Testis (tissue), 3 donors: ENCODE results near the gene PIGP. TPM values are rescaled to one million over a fixed set of nuclear protein-coding genes. Genes with fewer than 3 reads are reported as not detected.

ENCODE experiments used
- DNase-seq: peaks from one replicate; pipeline ENCODE4 v3.0.0-alpha.2; 2019
- H3K27ac ChIP-seq, 2 donors: fragments of 200-600 bp; sonication (generic); one replicate each; pipeline ENCODE4 v1.5.1; 2019
- H3K27me3 ChIP-seq: fragments of 200-600 bp; sonication (generic); one replicate; pipeline ENCODE4 v1.5.1; 2019
- H3K36me3 ChIP-seq: fragments of 200-600 bp; sonication (generic); one replicate; pipeline ENCODE4 v1.5.1; 2017; ENCODE audit warnings: low read depth; ENCODE audit errors: missing control alignments
- H3K4me1 ChIP-seq: fragments of 200-600 bp; sonication (generic); one replicate; pipeline ENCODE4 v1.5.1; 2019
- H3K4me3 ChIP-seq, 2 donors: fragments of 200-600 bp; sonication (generic); one replicate each; pipeline ENCODE4 v1.5.1; 2017 to 2019
- H3K9me3 ChIP-seq: fragments of 200-600 bp; sonication (generic); one replicate; pipeline ENCODE4 v1.5.1; 2017
- POLR2A ChIP-seq: fragments of 450-650 bp; IDR thresholded peaks from one replicate; pipeline ENCODE4 v1.6.1; 2017; ENCODE audit warnings: antibody characterized with exemption, mild to moderate bottlenecking, moderate library complexity
- WGBS, 2 donors: methylation state at CpG; one replicate each; pipeline ENCODE4 v1.1.5; 2018; 5-methylcytosine and 5-hydroxymethylcytosine counted together
- intact Hi-C: fragments of 100-400 bp; cut with DNase I; formaldehyde crosslinking; loops from one replicate; pipeline ENCODE4 v1.15.1; 2023; ENCODE audit warnings: low total_unique reads
- polyA plus RNA-seq: library from polyadenylated mRNA; stranded (reverse); fragments of 350-450 nt; fragmentation: Illumina TruSeq; extraction: RNeasy Lipid Tissue Mini Kit (QIAGEN cat#74804); gene quantifications from one replicate; pipeline ENCODE4 v1.2.3, GENCODE V29; 2014; ENCODE audit warnings: low read depth, low replicate concordance; ENCODE audit not compliant: insufficient read depth
- total RNA-seq, 2 donors: library from RNA; depleted of rRNA; stranded (reverse); fragments of >200 nt; gene quantifications; one replicate each; pipeline ENCODE4 v1.2.3, GENCODE V29; 2016
- TF ChIP-seq, protein P1 (sequence below), 3 experiments: fragments of 450-650 bp in 2 of 3; fragments of 200-600 bp in 1 of 3; sonication (generic) in 1 of 3; IDR thresholded peaks; one replicate each; pipeline ENCODE4 v1.5.1; 2016 to 2019; ENCODE audit warnings: antibody characterized with exemption in 3 of 3, mild to moderate bottlenecking in 2 of 3, moderate library complexity in 1 of 3

Gene PIGP
- total and polyA plus RNA-seq, 3 donors from 2014 or later: 38.0 to 96.2 (median 44.9) TPM

DNA sequence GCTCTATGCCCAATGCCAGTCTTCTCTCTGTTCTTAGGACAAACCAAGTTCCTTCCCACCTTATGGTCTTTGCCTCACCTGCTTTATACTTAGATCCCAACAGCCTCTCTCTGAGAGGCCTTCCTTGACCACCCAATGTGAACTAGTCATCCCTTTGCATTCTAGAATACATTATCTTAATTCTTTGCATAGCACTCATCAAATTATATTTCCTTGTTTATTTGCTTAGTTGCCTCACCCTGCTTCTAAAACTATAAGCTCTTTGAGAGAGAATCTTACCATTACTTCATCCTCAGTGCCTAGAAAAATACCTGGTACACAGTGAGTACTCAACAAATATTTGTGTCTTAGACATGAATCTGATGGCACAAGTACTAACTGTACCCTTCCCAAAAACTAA lies 8.0 kb downstream of the PIGP start:
- Histone ChIP-seq H3K4me3 (no peak overlapping the region), H3K27ac (no peak overlapping the region), H3K4me1 (no peaks in the 10 kb centered on the region), H3K9me3 (no peaks in the 10 kb centered on the region), H3K36me3 (no peaks in the 10 kb centered on the region), H3K27me3 (no peaks in the 10 kb centered on the region)
- TF ChIP-seq, protein P1, sequence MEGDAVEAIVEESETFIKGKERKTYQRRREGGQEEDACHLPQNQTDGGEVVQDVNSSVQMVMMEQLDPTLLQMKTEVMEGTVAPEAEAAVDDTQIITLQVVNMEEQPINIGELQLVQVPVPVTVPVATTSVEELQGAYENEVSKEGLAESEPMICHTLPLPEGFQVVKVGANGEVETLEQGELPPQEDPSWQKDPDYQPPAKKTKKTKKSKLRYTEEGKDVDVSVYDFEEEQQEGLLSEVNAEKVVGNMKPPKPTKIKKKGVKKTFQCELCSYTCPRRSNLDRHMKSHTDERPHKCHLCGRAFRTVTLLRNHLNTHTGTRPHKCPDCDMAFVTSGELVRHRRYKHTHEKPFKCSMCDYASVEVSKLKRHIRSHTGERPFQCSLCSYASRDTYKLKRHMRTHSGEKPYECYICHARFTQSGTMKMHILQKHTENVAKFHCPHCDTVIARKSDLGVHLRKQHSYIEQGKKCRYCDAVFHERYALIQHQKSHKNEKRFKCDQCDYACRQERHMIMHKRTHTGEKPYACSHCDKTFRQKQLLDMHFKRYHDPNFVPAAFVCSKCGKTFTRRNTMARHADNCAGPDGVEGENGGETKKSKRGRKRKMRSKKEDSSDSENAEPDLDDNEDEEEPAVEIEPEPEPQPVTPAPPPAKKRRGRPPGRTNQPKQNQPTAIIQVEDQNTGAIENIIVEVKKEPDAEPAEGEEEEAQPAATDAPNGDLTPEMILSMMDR (IDR thresholded peaks at IDR 0.05): no peak
- TF ChIP-seq POLR2A: no peak
- intact Hi-C loops: no loop called here
- DNase-seq: no peak

DNA sequence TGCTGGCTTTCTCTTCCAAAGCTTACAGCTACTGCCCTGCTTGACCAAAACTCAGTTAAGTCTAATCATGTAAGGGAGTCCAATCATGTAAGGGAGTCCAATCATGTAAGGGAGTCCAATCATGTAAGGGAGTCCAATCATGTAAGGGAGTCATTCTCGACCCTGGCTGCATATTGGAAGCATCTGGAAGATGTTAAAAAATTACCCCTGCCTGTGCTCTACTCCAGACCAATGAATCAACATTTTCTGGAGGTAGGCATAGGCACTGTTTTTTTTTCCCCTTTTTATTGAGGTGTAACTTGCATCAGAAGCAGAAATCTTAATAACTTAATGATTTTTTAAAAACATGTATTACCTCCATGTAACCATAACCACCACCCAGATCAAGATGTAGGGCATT lies 9.4 kb downstream of the PIGP start:
- no peaks in the 10 kb centered on the region for H3K27me3 ChIP-seq
- no peak for DNase-seq
- H3K4me1 ChIP-seq: no peaks in the 10 kb centered on the region
- no peaks in the 10 kb centered on the region for H3K9me3 ChIP-seq
- H3K27ac ChIP-seq: no peak overlapping the region
- TF ChIP-seq POLR2A: no peak
- H3K36me3 ChIP-seq: no peaks in the 10 kb centered on the region
- intact Hi-C loops: no loop called here
- H3K4me3 ChIP-seq: no peak overlapping the region
- whole genome bisulfite sequencing, 2 donors: 72 to 73% methylated on average over 1 of the region's 1 CpG

DNA sequence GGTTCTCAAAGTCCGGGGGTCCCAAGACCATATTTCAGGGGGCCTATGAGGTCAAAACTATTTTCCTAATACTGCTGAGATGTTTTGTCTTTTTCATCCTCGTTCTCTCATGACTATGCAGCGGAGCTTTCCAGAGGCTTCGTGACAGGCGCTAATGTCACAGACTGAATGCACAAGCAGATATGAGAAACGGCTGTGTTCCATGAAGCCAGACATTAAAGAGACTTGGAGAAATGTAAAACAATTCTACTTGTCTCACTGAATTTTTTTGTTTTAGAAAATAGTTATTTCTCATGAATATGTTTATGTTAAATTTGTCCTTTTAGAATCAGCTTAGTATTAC lies 10.3 kb downstream of the PIGP start:
- no peaks in the 10 kb centered on the region for H3K4me1 ChIP-seq
- no peaks in the 10 kb centered on the region for H3K27me3 ChIP-seq
- 86 to 89% methylated on average over 6 of the region's 6 CpGs for WGBS, 2 donors
- no peaks in the 10 kb centered on the region for H3K9me3 ChIP-seq
- TF ChIP-seq, protein P1 (IDR thresholded peaks at IDR 0.05): no peak
- no peak for TF ChIP-seq POLR2A
- no peak overlapping the region for H3K4me3 ChIP-seq
- intact Hi-C loops: no loop called here
- no peak overlapping the region for H3K27ac ChIP-seq
- no peak for DNase-seq
- H3K36me3 ChIP-seq: no peaks in the 10 kb centered on the region

DNA sequence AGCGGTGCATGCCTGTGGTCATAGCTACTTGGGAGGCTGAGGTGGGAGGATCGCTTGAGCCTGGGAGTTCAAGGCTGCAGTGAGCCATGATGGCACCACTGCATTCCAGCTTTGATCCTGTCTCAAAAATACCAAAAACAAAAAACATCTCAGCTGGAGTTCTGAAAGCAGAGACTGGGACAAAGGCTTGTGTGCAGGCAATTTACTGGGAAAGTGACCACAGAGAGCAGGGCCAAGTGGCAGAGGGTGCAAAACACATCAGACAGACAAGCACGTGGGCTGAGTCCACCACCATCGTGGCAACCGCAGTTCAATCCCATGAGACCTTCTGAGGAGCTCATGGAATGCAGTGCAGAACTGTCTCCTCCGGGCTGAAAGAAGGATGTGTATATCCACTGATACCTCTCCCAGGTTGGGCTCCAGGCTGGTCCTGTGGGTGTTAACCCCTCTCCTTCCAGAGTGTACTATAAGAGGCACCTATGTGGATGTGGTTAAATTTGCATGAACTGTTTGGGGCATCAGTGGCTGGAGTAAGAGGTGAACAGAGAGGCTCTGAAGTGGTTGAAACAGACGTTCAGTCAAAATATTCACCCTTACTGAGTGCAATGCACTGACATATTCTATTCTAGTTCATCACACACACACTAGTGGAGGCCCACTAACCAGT lies 10.8 kb downstream of the PIGP start:
- DNase-seq: no peak

DNA sequence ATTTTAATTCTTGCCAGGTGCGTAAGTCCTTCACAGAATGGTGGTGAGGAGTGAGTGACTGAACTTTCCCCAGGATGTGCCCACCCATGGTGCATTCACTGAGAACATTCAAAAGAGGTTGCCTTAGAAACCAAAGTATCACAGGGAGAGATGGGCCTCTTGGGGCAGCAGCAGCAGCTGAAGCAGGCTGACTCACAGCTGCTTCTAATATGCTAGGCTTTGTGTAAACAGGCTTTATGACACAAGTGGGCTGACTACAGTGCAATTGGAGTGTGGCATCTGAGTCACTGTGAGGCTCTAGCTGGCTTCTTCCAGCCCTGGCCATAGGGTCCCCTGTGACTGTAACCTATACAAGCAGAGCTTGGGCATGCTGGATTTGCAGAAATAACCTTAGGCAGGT lies 12.6 kb downstream of the PIGP start:
- DNase-seq: peak; percentile 51

More for the DNA sequence above, 10.8 kb downstream of the PIGP start:
- Histone ChIP-seq H3K27ac (no peak overlapping the region), H3K36me3 (no peaks in the 10 kb centered on the region), H3K9me3 (no peaks in the 10 kb centered on the region), H3K4me1 (no peaks in the 10 kb centered on the region), H3K27me3 (no peaks in the 10 kb centered on the region), H3K4me3 (no peak overlapping the region)
- intact Hi-C loops: no loop called here
- TF ChIP-seq POLR2A: no peak
- TF ChIP-seq, protein P1 (IDR thresholded peaks at IDR 0.05): no peak
- WGBS, 2 donors: 34 to 41% methylated on average over 7 of the region's 7 CpGs

More for the DNA sequence above, 12.6 kb downstream of the PIGP start:
- no peak overlapping the region for H3K4me3 ChIP-seq
- TF ChIP-seq, protein P1 (IDR thresholded peaks at IDR 0.05): no peak
- TF ChIP-seq POLR2A: no peak
- 69 to 85% methylated on average over 1 of the region's 1 CpG for WGBS, 2 donors
- no peaks in the 10 kb centered on the region for H3K36me3 ChIP-seq
- no peaks in the 10 kb centered on the region for H3K4me1 ChIP-seq
- H3K9me3 ChIP-seq: no peaks in the 10 kb centered on the region
- H3K27ac ChIP-seq: peak overlapping the region in 1 of 2 donors; percentile 28
- intact Hi-C loops: no loop called here
- no peaks in the 10 kb centered on the region for H3K27me3 ChIP-seq
